ENCODE measurements around the gene TPO.
"Not testable (repeated sequence)": the region's sequence is repeated elsewhere in the genome, so short reads cannot be mapped to it uniquely, and the experiment has no call there.

TPO gene

GRCh38 chr2:1405124-1405523 lies 8.1 kb upstream of the TPO start:
- no peak for DNase-seq (ENCODE audit: low read depth in 2 of 2)

- no peak for DNase-seq (ENCODE audit: low read depth in 2 of 2)
Measured at GRCh38 chr2:1405967-1406366, 7.3 kb upstream of the TPO start.

GRCh38 chr2:1406434-1406833 lies 6.8 kb upstream of the TPO start:
- DNase-seq (ENCODE audit: low read depth in 2 of 2): no peak

GRCh38 chr2:1407950-1408675 lies 5.2 kb upstream of the TPO start:
- DNase-seq (ENCODE audit: low read depth in 2 of 2): no peak

- DNase-seq (ENCODE audit: low read depth in 2 of 2): no peak
Measured at GRCh38 chr2:1414121-1414520, 858 bp downstream of the TPO start.

GRCh38 chr2:1414901-1415300 lies 1.6 kb downstream of the TPO start:
- DNase-seq (ENCODE audit: low read depth in 2 of 2): not testable (repeated sequence)

- DNase-seq (ENCODE audit: low read depth in 2 of 2): no peak
Measured at GRCh38 chr2:1415501-1415900, 2.2 kb downstream of the TPO start.

- no peak for DNase-seq (ENCODE audit: low read depth in 2 of 2)
Measured at GRCh38 chr2:1418566-1418965, 5.3 kb downstream of the TPO start.

GRCh38 chr2:1420746-1421480 lies 7.7 kb downstream of the TPO start:
- no peak for DNase-seq (ENCODE audit: low read depth in 2 of 2)

- no peak for DNase-seq (ENCODE audit: low read depth in 2 of 2)
Measured at GRCh38 chr2:1421731-1422130, 8.5 kb downstream of the TPO start.

GRCh38 chr2:1422131-1422530 lies 8.9 kb downstream of the TPO start:
- DNase-seq (ENCODE audit: low read depth in 2 of 2): no peak

- no peak for DNase-seq (ENCODE audit: low read depth in 2 of 2)
Measured at GRCh38 chr2:1422716-1423285, 9.5 kb downstream of the TPO start.

- DNase-seq (ENCODE audit: low read depth in 2 of 2): no peak
Measured at GRCh38 chr2:1427086-1427485, 13.8 kb downstream of the TPO start.

- no peak for DNase-seq (ENCODE audit: low read depth in 2 of 2)
Measured at GRCh38 chr2:1429895-1430294, 16.6 kb downstream of the TPO start.

- DNase-seq (ENCODE audit: low read depth in 2 of 2): no peak
Measured at GRCh38 chr2:1430491-1430890, 17.2 kb downstream of the TPO start.

- no peak for DNase-seq (ENCODE audit: low read depth in 2 of 2)
Measured at GRCh38 chr2:1431886-1432400, 18.7 kb downstream of the TPO start.

- DNase-seq (ENCODE audit: low read depth in 2 of 2): no peak
Measured at GRCh38 chr2:1432726-1433125, 19.5 kb downstream of the TPO start.

- DNase-seq (ENCODE audit: low read depth in 2 of 2): no peak
Measured at GRCh38 chr2:1436369-1436768, 23.1 kb downstream of the TPO start.

GRCh38 chr2:1437101-1437500 lies 23.8 kb downstream of the TPO start:
- DNase-seq (ENCODE audit: low read depth in 2 of 2): no peak

- DNase-seq (ENCODE audit: low read depth in 2 of 2): no peak
Measured at GRCh38 chr2:1437537-1437936, 24.3 kb downstream of the TPO start.

GRCh38 chr2:1438972-1439371 lies 25.7 kb downstream of the TPO start:
- no peak for DNase-seq (ENCODE audit: low read depth in 2 of 2)

GRCh38 chr2:1440581-1440980 lies 27.3 kb downstream of the TPO start:
- DNase-seq (ENCODE audit: low read depth in 2 of 2): no peak

GRCh38 chr2:1446301-1446700 lies 33.0 kb downstream of the TPO start:
- DNase-seq (ENCODE audit: low read depth in 2 of 2): no peak

All from stimulated activated CD4-positive, alpha-beta T cell treated with anti-CD3 and anti-CD28 coated beads, Interleukin-12 subunit alpha, Interleukin-12 subunit beta, amount 100 ng/mL, for 24 hours (primary cell).